Right lung (tissue), 5 donors: ENCODE results near the gene CERT1. TPM values are rescaled to one million over a fixed set of nuclear protein-coding genes. Genes with fewer than 3 reads are reported as not detected.

Experiments
- polyA plus RNA-seq, 5 donors: library from polyadenylated mRNA; unstranded; fragments of 120-200 nt; gene quantifications; one replicate each; pipeline versions ENCODE4 v1.2.1 to v1.2.3, GENCODE V29; 2013; ENCODE audit warnings: inconsistent platforms in 1 of 5, low replicate concordance in 1 of 5; ENCODE audit not compliant: insufficient read length in 5 of 5, insufficient read depth in 1 of 5

Gene CERT1
- polyA plus RNA-seq, 5 donors: 36.2 to 59.1 (median 54.5) TPM

Other genes with a start within 250 kb of the CERT1 start
- gene HMGCR, start 174.4 kb downstream of the CERT1 start, polyA plus RNA-seq: 10 to 100 TPM; 42.5 to 68.2 (median 49.7) TPM
- gene POLK, start 262 bp upstream of the CERT1 start, polyA plus RNA-seq: 10 to 100 TPM; 21.1 to 47.0 (median 37.8) TPM
- gene ANKDD1B, start 99.8 kb upstream of the CERT1 start, polyA plus RNA-seq: 1 to 10 TPM; 3.7 to 5.7 (median 4.5) TPM
- 10 to 100 TPM; 17.3 to 23.7 (median 20.3) TPM for gene POC5, start 205.8 kb upstream of the CERT1 start, polyA plus RNA-seq